Measurements from ENCODE around the gene CCDC188.

CCDC188 gene

DNA sequence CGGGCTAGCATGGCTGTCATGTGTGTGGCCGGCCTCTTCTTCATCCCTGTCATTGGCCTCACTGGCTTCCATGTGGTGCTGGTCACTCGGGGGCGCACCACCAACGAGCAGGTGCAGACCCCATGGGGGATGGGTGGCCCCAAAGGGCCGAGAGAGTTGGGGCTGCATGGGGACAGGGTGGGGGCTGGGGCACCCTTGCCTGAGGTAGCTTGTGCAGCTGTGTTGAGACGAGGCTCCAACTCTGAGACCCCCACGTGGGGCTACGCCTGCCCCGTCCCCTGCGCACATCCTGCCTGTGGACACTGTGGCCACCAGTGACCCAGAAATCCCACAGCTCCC, 10.8 kb downstream of the CCDC188 start:
- Mint-ChIP-seq H3K27ac (no peak overlapping the region), H3K4me1 (peaks cover 16% of the 10 kb centered on the region)

DNA sequence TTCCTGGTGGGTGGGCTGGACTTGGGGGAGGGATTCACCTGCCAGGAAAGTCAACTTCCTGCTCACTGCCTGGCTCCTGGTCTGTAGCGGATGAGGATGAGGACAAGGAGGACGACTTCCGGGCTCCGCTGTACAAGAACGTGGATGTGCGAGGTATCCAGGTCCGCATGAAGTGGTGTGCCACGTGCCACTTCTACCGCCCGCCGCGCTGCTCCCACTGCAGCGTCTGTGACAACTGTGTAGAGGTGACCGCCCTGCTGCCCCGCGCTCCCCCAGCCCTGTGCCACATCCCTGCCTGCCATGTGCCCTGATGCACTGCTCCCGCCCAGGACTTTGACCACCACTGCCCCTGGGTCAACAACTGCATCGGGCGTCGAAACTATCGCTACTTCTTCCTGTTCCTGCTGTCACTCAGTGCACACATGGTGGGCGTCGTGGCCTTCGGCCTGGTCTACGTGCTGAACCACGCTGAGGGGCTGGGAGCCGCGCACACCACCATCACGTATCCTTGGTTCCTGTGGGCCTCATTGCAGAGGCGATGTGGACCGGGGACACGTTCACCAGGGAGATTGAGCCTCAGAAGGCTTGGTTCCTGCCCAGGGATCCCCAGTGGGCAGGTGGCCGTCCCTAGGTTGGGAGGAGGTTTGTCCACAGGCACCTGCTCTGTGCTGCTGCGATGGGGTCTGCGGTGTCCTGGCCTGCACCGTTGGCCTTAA, 11.3 kb downstream of the CCDC188 start:
- Mint-ChIP-seq H3K9me3 (no peaks in the 10 kb centered on the region), H3K27me3 (no peaks in the 10 kb centered on the region), H3K4me3 (no peak overlapping the region), H3K4me1 (peaks cover 16% of the 10 kb centered on the region), H3K36me3 (ENCODE audit: low read depth) (peaks cover 4% of the 10 kb centered on the region), H3K27ac (no peak overlapping the region)
- no peak for ATAC-seq
- DNase-seq: no peak

More for the DNA sequence above, 10.8 kb downstream of the CCDC188 start:
- DNase-seq: no peak
- ATAC-seq: no peak
- no peaks in the 10 kb centered on the region for H3K9me3 Mint-ChIP-seq
- H3K27me3 Mint-ChIP-seq: no peaks in the 10 kb centered on the region
- H3K4me3 Mint-ChIP-seq: no peak overlapping the region
- H3K36me3 Mint-ChIP-seq (ENCODE audit: low read depth): peaks cover 4% of the 10 kb centered on the region

DNA sequence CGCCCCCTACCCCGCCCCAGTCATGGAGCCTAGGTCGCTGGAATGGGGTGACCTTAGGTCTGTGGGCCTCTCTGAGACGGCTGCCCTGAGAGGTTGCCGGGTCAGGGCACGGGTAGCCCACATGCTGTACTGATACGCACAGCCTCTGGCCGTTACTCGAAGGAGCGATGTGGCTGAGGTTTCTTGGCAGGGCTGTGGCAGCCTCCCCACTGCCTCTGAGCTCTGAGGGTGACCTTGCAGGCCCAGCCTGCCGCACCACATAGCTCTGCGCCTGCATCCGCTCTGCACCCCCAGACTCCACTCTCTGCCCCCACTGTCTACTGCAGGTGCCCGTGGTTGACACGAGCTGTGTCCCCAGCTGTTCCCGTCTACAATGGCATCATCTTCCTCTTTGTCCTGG, 12.0 kb downstream of the CCDC188 start:
- H3K36me3 Mint-ChIP-seq (ENCODE audit: low read depth): peaks cover 4% of the 10 kb centered on the region

DNA sequence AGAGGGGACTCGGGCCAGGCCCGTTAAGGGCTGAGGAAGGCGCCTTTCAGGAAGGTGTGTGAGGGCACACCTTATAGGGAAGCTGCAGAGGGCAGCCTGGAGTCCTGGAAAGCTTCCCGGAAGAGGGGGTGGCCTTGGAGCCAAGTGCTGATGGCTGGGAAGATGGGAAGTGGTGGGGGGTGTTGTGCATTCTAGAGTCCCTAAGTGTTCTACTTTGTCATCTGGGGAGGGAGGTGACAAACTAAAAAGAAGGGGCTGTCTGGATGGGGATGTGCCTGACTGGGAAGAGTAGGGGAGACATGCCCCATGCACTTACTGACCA, 12.5 kb downstream of the CCDC188 start:
- no peak overlapping the region for H3K4me3 Mint-ChIP-seq
- H3K27ac Mint-ChIP-seq: no peak overlapping the region
- H3K36me3 Mint-ChIP-seq (ENCODE audit: low read depth): peaks cover 4% of the 10 kb centered on the region
- DNase-seq: no peak
- no peaks in the 10 kb centered on the region for H3K9me3 Mint-ChIP-seq
- ATAC-seq: no peak
- H3K27me3 Mint-ChIP-seq: no peaks in the 10 kb centered on the region
- peaks cover 24% of the 10 kb centered on the region for H3K4me1 Mint-ChIP-seq

More for the DNA sequence above, 12.0 kb downstream of the CCDC188 start:
- Mint-ChIP-seq H3K4me3 (no peak overlapping the region), H3K4me1 (peaks cover 19% of the 10 kb centered on the region), H3K27me3 (no peaks in the 10 kb centered on the region), H3K9me3 (no peaks in the 10 kb centered on the region), H3K27ac (no peak overlapping the region)
- DNase-seq (no peak), ATAC-seq (no peak)

DNA sequence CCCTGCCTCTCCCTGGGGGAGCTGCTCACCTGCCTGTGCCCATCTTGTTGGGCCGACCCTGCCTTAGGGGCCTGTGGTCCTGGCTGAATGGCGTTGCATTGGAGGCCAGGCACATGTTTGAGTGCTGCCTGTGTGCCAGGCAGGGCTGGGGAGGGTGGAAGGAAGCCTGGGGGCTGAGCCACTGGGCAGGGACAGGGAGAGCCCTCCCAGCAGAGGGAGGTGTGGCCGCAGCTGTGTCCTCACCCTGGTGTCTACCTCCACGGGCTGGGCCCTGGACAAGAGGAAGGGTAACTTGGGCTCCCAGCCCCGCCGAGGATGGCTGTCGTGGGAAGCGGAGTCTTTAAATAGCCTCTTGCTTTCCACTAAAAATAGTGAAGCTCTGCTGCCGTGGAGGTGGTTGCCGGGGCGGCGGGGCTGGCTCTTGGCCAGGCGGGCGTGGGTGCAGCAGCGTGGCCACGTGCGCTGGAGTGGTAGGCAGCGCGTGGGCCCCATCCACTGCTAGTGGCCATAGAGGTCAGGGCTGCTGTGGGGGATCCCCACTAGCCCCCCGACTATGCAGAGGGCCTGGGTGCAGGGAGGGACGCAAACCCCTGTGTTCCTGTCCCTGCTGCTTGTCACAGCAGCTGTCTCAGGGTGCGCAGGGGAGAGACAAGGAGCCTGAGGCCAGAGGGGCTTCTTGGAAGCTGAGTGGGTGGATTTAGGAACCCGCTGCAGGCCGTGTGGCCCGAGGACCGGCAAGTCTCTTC, 13.0 kb downstream of the CCDC188 start:
- Mint-ChIP-seq H3K27me3 (no peaks in the 10 kb centered on the region), H3K4me3 (no peak overlapping the region), H3K27ac (no peak overlapping the region), H3K4me1 (peaks cover 28% of the 10 kb centered on the region), H3K9me3 (no peaks in the 10 kb centered on the region), H3K36me3 (ENCODE audit: low read depth) (peaks cover 4% of the 10 kb centered on the region)
- no peak for ATAC-seq
- no peak for DNase-seq

DNA sequence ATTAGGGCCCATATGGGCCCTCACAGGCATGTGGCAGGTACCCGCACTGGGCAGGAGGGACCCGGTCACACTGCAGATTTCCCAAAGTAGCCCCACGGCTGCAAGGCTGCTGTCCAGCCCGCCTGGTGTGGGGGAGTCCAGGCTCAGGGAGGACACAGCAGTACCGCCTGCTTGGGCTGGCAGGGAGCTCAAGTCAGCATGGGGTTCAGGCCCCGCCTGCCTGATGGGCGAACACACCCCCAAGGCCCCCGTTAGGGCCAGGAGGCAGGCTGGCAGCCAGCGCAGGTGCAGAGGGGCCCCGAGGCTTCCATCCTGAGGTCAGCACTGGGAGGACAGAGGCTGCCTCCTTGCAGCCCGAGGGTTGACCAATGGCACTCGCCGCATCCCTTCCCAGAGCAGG, 13.7 kb downstream of the CCDC188 start:
- H3K4me1 Mint-ChIP-seq: peaks cover 32% of the 10 kb centered on the region
- no peaks in the 10 kb centered on the region for H3K9me3 Mint-ChIP-seq
- no peak overlapping the region for H3K27ac Mint-ChIP-seq
- no peak overlapping the region for H3K4me3 Mint-ChIP-seq
- ATAC-seq (no peak), DNase-seq (no peak)
- no peaks in the 10 kb centered on the region for H3K27me3 Mint-ChIP-seq
- peaks cover 4% of the 10 kb centered on the region for H3K36me3 Mint-ChIP-seq (ENCODE audit: low read depth)

DNA sequence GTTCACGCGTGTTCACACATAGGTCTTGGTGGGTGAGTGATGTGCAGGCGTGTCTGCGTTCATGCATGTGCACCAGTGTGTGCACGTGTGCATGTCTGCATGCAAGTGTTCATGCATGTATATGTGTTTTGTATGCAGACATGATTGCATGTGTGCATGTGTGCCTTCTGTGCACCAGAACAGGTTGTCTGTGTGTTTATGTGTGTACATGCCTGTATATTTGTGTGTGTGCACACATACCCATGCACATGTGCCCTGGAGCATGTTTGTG, 14.3 kb downstream of the CCDC188 start:
- ATAC-seq: no peak
- Mint-ChIP-seq H3K4me3 (no peak overlapping the region), H3K27me3 (no peaks in the 10 kb centered on the region)

DNA sequence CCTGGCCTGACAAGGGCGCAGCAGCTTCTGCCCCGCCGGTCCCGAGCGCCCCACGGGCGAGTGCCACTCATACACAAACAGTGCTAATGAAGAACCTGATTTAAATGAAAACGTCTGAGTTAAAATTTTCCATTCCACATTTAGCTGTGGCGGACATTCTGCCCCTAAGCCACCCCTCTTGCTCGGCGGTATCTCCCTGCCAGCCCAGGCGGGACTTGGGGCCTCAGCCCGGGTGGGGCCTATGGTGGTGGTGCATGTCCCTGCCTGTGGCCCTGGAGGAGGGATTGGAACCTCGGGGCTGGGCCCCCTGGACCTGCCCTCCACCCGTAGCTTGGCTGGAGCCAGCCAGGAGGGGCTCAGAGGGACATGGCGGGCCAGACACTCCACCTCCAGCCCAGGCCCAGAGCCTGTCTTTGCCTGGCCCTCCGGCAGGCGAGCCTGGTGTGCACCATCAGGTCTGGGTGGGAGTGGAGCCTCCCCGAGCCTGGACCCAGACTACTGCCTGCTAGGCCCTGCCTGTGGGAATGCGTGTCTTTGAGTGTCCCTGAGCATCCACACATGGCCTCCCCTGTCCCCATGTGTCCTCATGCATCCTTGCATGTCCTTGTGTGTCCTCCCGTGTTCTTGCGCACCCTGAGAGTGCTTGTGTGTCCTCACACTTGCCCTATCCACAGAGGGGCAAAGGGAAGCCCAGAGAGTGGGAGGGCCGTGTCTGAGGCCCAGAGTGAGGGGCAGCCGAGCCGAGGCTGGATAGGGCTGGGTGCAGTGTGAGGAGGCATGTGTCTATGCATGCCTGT, 14.9 kb downstream of the CCDC188 start:
- H3K27me3 Mint-ChIP-seq: no peaks in the 10 kb centered on the region

More for the DNA sequence above, 14.3 kb downstream of the CCDC188 start:
- no peaks in the 10 kb centered on the region for H3K9me3 Mint-ChIP-seq
- no peak for DNase-seq
- peaks cover 32% of the 10 kb centered on the region for H3K4me1 Mint-ChIP-seq
- no peak overlapping the region for H3K27ac Mint-ChIP-seq
- H3K36me3 Mint-ChIP-seq (ENCODE audit: low read depth): peaks cover 4% of the 10 kb centered on the region

DNA sequence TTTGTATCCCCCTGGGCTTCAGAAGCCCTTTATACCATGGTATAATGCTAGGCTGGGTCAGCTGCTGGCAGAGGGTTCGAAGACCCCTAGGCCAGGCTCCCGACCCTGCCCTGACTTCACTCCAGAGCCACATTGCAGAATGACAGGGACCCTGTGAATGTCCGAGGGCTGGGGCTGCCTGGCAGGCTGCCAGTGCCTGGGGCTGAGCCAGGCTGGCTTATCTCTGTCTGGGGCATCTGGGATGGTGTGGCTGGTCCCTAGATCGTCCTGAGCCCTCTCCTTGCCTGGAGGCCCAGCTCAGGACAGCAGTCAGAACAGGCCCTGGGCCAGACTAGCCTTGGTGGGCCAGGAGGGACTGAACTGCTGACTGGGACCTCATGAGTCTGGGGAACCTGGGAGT, 15.6 kb downstream of the CCDC188 start:
- peaks cover 4% of the 10 kb centered on the region for H3K36me3 Mint-ChIP-seq (ENCODE audit: low read depth)
- H3K27ac Mint-ChIP-seq: no peak overlapping the region
- ATAC-seq (no peak), DNase-seq (no peak)
- H3K27me3 Mint-ChIP-seq: no peaks in the 10 kb centered on the region
- no peaks in the 10 kb centered on the region for H3K9me3 Mint-ChIP-seq
- peaks cover 32% of the 10 kb centered on the region for H3K4me1 Mint-ChIP-seq
- H3K4me3 Mint-ChIP-seq: no peak overlapping the region

More for the DNA sequence above, 14.9 kb downstream of the CCDC188 start:
- Mint-ChIP-seq H3K9me3 (no peaks in the 10 kb centered on the region), H3K4me1 (peaks cover 32% of the 10 kb centered on the region), H3K27ac (no peak overlapping the region), H3K36me3 (ENCODE audit: low read depth) (peaks cover 4% of the 10 kb centered on the region), H3K4me3 (no peak overlapping the region)
- no peak for DNase-seq
- no peak for ATAC-seq

DNA sequence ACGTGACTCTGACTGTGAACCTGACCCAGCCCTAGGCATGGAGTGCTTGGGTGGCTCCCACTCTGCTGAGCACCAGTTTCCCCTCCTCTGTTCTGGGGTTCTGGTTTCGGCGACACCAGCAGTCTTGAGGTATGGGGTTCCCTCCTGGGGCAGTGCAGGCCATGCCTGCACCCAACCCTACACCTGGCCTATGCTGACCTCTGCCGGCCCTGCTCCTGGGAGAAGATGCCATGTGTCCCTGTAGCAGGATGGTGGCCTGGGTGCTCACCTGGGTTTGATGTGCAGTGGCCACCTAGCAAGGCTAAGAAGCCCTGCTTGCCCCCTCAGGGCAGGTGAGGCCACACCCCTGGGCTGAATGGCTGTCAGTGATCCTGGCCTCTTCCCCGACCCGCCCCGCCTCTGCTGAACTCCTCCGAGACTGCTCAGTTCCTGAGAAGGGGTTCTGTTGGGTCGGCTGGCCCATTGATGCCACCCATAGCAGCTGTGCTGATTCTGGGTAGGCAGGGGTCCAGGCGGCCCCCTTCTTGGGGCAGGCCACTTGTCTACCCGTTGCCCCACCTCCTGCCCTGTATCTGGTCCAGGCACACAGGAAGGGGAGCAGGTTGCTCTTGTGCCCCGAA, 16.8 kb downstream of the CCDC188 start:
- Mint-ChIP-seq H3K36me3 (ENCODE audit: low read depth) (peaks cover 4% of the 10 kb centered on the region), H3K27ac (no peak overlapping the region), H3K9me3 (no peaks in the 10 kb centered on the region), H3K4me1 (peaks cover 37% of the 10 kb centered on the region), H3K27me3 (no peaks in the 10 kb centered on the region), H3K4me3 (peak overlapping the region; percentile 74)
- no peak for ATAC-seq
- DNase-seq: no peak

DNA sequence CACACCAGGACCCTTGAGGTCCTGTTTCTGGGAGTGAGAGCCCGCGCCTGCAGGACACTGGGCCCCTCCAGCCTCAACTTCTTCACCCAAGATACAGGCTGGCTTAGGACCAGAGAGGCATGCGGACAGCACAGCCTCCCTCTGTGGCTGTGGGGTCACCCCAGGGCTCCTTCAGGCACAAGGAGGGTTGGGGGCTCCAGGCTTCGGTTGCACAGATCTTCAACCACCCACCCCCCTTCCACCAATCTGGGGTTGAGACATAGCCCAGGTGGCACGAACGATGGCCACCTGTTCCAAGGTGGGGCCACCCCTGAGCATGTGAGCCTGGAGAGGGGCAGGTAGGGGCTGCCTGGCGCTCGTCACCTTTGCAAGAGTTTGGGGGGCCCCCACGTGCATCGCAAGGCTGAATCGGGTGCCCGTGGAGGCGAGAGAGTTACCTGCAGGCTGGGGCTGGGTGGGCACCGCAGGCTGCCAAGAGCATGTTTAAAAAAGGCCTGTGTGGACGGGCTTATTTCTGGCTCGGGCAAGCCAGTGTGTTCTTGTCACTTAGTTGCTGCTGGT, 18.1 kb downstream of the CCDC188 start:
- no peaks in the 10 kb centered on the region for H3K27me3 Mint-ChIP-seq
- DNase-seq (no peak), ATAC-seq (no peak)
- H3K4me3 Mint-ChIP-seq: peak overlapping the region; percentile 74
- H3K4me1 Mint-ChIP-seq: peaks cover 40% of the 10 kb centered on the region
- H3K27ac Mint-ChIP-seq: no peak overlapping the region
- peaks cover 4% of the 10 kb centered on the region for H3K36me3 Mint-ChIP-seq (ENCODE audit: low read depth)
- no peaks in the 10 kb centered on the region for H3K9me3 Mint-ChIP-seq

DNA sequence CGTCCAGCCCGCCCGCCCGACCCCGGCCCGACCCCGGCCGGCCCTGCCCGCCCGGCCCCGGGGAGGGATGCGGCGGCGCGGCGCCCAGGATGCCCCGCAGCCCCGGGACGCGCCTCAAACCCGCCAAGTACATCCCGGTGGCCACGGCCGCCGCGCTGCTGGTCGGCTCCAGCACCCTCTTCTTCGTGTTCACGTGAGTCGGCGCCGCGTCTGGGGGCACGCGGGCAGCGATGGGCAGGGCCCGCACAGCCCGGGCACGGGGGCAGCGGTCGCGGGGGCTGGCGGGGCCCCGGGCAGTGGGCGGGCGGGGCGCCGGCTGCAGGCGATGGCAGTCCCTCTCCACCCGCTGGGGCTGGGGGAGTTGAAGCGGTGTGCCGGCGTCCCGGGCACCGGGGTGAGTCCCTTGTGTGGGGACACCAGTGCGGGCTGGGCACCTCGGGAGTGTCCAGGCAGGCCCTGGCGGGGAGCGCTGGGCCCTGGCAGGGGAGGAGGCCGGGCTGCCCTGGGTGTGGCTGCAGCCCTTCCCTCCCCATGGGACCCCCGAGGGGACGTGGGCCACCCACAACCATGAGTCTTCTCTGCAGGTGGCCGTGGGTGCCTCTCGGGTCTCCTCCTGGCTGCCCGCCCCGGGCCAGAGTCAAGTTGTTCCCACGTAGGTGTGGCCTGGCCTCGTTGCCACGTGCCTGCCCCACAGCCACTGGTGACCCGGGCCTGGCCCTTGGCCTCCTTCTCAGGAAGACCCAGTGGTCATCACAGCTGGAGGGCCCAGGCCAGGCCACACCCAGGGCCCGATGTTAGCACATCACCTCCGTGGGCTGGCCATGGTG, 18.8 kb downstream of the CCDC188 start:
- H3K27ac Mint-ChIP-seq: no peak overlapping the region
- peaks cover 8% of the 10 kb centered on the region for H3K36me3 Mint-ChIP-seq (ENCODE audit: low read depth)
- H3K27me3 Mint-ChIP-seq: no peaks in the 10 kb centered on the region
- peak overlapping the region; percentile 74 for H3K4me3 Mint-ChIP-seq
- H3K4me1 Mint-ChIP-seq: peaks cover 42% of the 10 kb centered on the region
- H3K9me3 Mint-ChIP-seq: no peaks in the 10 kb centered on the region
- no peak for ATAC-seq
- DNase-seq: no peak

DNA sequence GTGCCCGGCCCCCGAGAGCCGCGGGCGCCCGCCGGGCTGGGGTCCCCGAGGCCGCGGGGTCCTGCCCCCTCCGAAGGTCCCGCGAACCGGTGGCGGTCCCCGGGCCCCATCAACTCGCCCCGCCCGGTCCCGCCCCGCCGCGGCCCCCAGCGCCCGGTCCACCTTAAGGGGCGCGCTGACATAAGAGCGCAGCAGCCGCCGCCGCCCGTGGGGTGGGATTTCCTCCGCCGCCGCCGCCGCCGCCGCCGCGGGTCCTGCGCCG, 19.3 kb downstream of the CCDC188 start, which contains the start of gene ZDHHC8:
ZDHHC8 (plus strand) TSS at position 208 of the 262 bp plus-strand sequence. CDS start 144 bp downstream, outside the sequence.
- H3K27ac Mint-ChIP-seq: no peak within 1 kb of the TSS
- peak within 1 kb of the TSS; percentile 74 for H3K4me3 Mint-ChIP-seq
- H3K4me1 Mint-ChIP-seq: peaks cover 44% of the 10 kb centered on the region
- H3K9me3 Mint-ChIP-seq: no peaks in the 10 kb centered on the region
- no peaks in the 10 kb centered on the region for H3K27me3 Mint-ChIP-seq
- H3K36me3 Mint-ChIP-seq (ENCODE audit: low read depth): peaks cover 12% of the 10 kb centered on the region
- ATAC-seq (peak; percentile 47), DNase-seq (peak; percentile 53)
